Nephron (organoid): Measurements from ENCODE around the gene LNPEP.

Experiments
- H3K27ac Mint-ChIP-seq, 3 experiments: 2 replicates each; pipeline ENCODE4 v1.8.0; 2020; ENCODE audit warnings: mixed read lengths in 3 of 3, mild to moderate bottlenecking in 2 of 3, moderate library complexity in 1 of 3
- H3K27me3 Mint-ChIP-seq: 2 replicates; pipeline ENCODE4 v1.8.0; 2021; ENCODE audit warnings: low read depth, mild to moderate bottlenecking, moderate library complexity, mixed read lengths
- H3K36me3 Mint-ChIP-seq: 2 replicates; pipeline ENCODE4 v1.8.0; 2020; ENCODE audit warnings: low read depth, mixed read lengths
- H3K4me1 Mint-ChIP-seq: 2 replicates; pipeline ENCODE4 v1.8.0; 2020; ENCODE audit warnings: mixed read lengths
- H3K4me3 Mint-ChIP-seq, 3 experiments: 2 replicates each; pipeline ENCODE4 v1.8.0; 2020; ENCODE audit warnings: mild to moderate bottlenecking in 3 of 3, mixed read lengths in 3 of 3, moderate library complexity in 2 of 3
- H3K9me3 Mint-ChIP-seq: 2 replicates; pipeline ENCODE4 v1.8.0; 2020; ENCODE audit warnings: mixed read lengths
- TF ChIP-seq, protein P1 (sequence below), 3 experiments: fragments of 200-600 bp; sonication (generic); IDR thresholded peaks; one replicate each; pipeline ENCODE4 v1.5.0; 2021; ENCODE audit warnings: antibody characterized with exemption in 3 of 3; ENCODE audit not compliant: unreplicated experiment in 3 of 3

The LNPEP gene

DNA sequence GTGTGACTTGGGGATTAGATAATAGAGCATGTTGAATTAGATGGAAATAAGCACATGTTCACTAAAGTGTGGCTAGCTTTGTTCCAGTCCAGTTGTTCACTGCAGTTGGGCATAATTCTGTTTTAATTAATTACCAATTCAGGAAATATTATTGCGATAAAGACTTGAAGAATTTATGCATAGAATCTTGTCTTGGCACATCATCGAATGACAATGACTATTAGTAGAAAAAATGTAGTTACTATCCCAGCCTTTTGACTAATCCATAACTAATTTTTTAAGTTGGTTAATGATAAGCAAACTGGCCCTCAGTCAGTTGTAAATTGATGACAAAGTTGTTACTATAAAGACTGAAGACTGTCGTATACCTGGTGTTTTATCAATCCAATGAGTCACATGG is 10.5 kb downstream of the LNPEP start:
- peak overlapping the region in 2 of 3 experiments; percentile 7 to 22 for H3K27ac Mint-ChIP-seq
- TF ChIP-seq, protein P1, sequence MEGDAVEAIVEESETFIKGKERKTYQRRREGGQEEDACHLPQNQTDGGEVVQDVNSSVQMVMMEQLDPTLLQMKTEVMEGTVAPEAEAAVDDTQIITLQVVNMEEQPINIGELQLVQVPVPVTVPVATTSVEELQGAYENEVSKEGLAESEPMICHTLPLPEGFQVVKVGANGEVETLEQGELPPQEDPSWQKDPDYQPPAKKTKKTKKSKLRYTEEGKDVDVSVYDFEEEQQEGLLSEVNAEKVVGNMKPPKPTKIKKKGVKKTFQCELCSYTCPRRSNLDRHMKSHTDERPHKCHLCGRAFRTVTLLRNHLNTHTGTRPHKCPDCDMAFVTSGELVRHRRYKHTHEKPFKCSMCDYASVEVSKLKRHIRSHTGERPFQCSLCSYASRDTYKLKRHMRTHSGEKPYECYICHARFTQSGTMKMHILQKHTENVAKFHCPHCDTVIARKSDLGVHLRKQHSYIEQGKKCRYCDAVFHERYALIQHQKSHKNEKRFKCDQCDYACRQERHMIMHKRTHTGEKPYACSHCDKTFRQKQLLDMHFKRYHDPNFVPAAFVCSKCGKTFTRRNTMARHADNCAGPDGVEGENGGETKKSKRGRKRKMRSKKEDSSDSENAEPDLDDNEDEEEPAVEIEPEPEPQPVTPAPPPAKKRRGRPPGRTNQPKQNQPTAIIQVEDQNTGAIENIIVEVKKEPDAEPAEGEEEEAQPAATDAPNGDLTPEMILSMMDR (IDR thresholded peaks at IDR 0.05; ENCODE audit: unreplicated experiment in 3 of 3) = no peak
- peaks cover 7% of the 10 kb centered on the region for H3K9me3 Mint-ChIP-seq
- peaks cover 22% of the 10 kb centered on the region for H3K36me3 Mint-ChIP-seq
- peaks cover 13% of the 10 kb centered on the region for H3K4me1 Mint-ChIP-seq
- H3K27me3 Mint-ChIP-seq = no peaks in the 10 kb centered on the region
- H3K4me3 Mint-ChIP-seq = no peak overlapping the region

DNA sequence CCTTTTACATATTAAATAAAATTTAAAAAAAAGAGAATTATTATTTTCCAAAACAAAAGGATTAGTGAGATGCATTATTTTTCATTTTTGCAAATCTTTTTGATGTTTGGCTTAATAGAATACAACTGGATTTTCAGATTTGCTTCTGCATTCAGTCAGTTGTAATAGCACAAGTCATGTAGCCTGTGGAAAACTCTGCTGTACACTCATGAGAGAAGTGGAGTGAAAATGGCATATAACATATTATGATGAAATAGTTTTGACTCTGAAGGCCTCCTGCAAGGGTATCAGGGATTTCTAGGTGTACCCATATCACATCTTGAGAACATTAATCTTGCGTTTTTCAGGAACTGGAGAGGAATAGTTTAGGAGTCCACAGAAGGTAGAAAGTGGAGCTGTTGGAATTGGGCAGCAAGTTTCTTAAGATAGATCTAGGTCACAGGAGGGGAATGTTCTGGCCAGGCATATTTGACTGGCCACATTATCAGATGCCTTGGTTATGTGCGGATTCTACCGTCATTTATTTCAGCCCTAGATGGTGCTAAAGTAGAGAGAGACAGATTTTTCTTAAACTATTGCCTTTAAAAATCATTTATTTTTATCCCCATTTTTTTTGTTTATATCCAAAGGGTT is 16.4 kb downstream of the LNPEP start:
- Mint-ChIP-seq H3K4me3 (no peak overlapping the region), H3K4me1 (no peaks in the 10 kb centered on the region), H3K9me3 (peaks cover 7% of the 10 kb centered on the region), H3K27me3 (peaks cover 3% of the 10 kb centered on the region), H3K27ac (peak overlapping the region in 2 of 3 experiments; percentile 62 to 92), H3K36me3 (peaks cover 26% of the 10 kb centered on the region)
- TF ChIP-seq, protein P1 (IDR thresholded peaks at IDR 0.05; ENCODE audit: unreplicated experiment in 3 of 3) = no peak

DNA sequence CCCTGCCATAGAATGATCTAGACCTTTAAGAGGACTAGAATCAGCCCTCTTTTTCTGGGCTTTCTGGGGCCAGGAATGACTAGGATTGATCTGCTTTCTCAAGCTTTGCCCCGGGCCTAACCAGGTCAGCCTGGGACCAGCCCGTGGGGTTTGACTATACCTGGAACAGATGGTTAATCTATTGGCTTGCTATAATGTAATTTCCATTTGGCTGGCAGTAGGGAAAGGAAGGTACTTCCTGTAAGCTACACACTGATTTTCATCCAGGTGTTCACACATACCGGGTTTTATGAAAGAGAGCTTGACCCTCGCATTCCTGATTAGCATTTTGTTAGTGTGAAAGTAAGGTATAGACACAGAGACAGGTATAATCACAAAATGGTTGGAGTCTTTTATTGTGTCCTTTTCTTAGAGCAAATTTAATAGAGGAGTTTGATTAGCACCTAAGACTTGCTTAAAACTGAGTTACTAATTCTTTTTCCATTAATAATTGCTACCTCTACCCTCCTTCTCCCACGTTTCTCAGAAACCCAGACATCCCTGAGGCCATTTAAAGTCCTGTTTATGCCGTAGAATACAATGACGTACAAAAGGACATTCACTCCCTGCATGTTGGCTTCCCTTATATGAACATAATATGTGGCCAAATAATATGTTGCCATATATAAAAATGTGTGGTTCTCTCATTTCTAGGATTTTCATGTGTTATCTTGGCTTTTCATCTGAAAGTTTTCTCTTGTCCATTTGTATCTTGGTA is 17.3 kb downstream of the LNPEP start:
- Mint-ChIP-seq H3K4me3 (no peak overlapping the region), H3K4me1 (no peaks in the 10 kb centered on the region), H3K9me3 (peaks cover 7% of the 10 kb centered on the region), H3K27me3 (peaks cover 3% of the 10 kb centered on the region), H3K27ac (peak overlapping the region; percentile 55 to 92 (median 62)), H3K36me3 (peaks cover 32% of the 10 kb centered on the region)
- TF ChIP-seq, protein P1 (IDR thresholded peaks at IDR 0.05; ENCODE audit: unreplicated experiment in 3 of 3) = no peak

DNA sequence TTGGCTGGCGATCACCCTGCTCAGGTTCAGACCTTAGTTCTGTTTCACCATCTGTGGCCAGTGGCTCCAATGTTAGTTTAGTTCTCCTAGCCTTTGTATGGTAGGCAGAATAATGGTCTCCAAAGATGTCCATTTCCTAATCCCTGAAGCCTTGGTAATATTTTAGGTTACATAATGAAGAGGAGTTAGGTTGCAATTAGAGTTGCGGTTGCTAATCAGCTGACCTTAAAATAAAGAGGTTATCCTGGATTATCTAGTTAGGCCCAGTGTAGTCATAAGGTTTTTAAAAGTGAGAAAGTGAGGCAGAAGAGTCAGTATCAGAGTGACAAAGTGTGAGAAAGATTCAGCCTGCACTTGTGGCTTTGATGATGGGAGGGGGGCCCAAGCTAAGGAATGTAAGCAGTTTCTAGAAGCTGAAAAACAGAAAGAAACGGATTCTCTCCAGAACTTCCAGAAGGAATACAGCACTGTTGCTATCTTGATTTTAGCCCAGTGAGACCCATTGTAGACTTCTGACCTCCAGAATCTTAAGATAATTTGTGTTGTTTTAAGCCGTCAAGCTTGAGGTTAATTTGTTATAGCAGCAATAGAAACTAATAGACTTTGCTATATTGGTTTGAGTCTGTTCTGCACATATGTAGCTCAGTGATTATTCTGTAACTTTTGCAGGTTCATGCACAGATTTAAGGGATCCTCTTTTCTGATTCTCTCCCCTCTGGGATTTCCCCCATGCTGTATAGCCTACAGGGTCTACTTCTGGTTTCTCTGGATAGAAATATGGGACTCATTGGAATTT is 21.6 kb downstream of the LNPEP start:
- H3K9me3 Mint-ChIP-seq = no peaks in the 10 kb centered on the region
- peaks cover 21% of the 10 kb centered on the region for H3K36me3 Mint-ChIP-seq
- H3K27me3 Mint-ChIP-seq = peaks cover 3% of the 10 kb centered on the region
- TF ChIP-seq, protein P1 (IDR thresholded peaks at IDR 0.05; ENCODE audit: unreplicated experiment in 3 of 3) = no peak
- H3K4me1 Mint-ChIP-seq = no peaks in the 10 kb centered on the region
- no peak overlapping the region for H3K4me3 Mint-ChIP-seq
- H3K27ac Mint-ChIP-seq = peak overlapping the region in 2 of 3 experiments; percentile 45 to 71

DNA sequence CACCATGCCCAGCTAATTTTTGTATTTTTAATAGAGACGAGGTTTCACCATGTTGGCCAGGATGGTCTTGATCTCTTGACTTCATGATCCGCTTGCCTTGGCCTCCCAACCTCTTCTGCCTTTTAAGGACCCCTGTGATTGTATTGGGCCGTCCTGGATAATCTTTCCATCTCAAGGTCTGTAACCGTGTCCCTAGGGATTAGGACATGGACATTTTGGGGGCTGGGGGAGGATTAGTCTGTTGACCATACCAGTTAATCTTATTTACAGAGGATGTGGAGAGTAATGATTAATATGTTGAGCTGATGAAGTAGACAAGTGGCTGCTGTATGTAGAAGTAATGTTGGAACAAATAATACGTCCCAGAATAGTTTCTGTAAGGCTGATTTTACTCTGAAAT is 23.1 kb downstream of the LNPEP start:
- TF ChIP-seq, protein P1 (IDR thresholded peaks at IDR 0.05; ENCODE audit: unreplicated experiment in 3 of 3) = no peak
- Mint-ChIP-seq H3K4me3 (no peak overlapping the region), H3K27me3 (peaks cover 3% of the 10 kb centered on the region)

More for the DNA sequence above, 23.1 kb downstream of the LNPEP start:
- no peaks in the 10 kb centered on the region for H3K9me3 Mint-ChIP-seq
- peaks cover 13% of the 10 kb centered on the region for H3K4me1 Mint-ChIP-seq
- no peak overlapping the region for H3K27ac Mint-ChIP-seq
- peaks cover 18% of the 10 kb centered on the region for H3K36me3 Mint-ChIP-seq
